Mesothelial cell of epicardium (in vitro differentiated cells): ENCODE results near the gene IMP4. TPM values are rescaled to one million over a fixed set of nuclear protein-coding genes. Genes with fewer than 3 reads are reported as not detected.

Experiments used
- DNase-seq, 2 experiments: peaks; one replicate each; pipeline ENCODE4 v3.0.0; 2021; ENCODE audit warnings: low spot score in 2 of 2; ENCODE audit not compliant: unreplicated experiment in 2 of 2
- H3K27ac Mint-ChIP-seq: 2 replicates; pipeline ENCODE4 v1.8.0; 2021; ENCODE audit warnings: mixed read lengths
- H3K27me3 Mint-ChIP-seq: 2 replicates; pipeline ENCODE4 v1.8.0; 2021; ENCODE audit warnings: low read depth, mixed read lengths
- H3K36me3 Mint-ChIP-seq: 2 replicates; pipeline ENCODE4 v1.8.0; 2021; ENCODE audit warnings: mixed read lengths
- H3K4me1 Mint-ChIP-seq: 2 replicates; pipeline ENCODE4 v1.8.0; 2021; ENCODE audit warnings: mixed read lengths
- H3K4me3 Mint-ChIP-seq: 2 replicates; pipeline ENCODE4 v1.8.0; 2021; ENCODE audit warnings: mild to moderate bottlenecking, moderate library complexity, mixed read lengths
- H3K9me3 Mint-ChIP-seq: 2 replicates; pipeline ENCODE4 v1.8.0; 2021; ENCODE audit warnings: mixed read lengths
- total RNA-seq: library from RNA; stranded (reverse); gene quantifications from 3 replicates; pipeline ENCODE4 v1.2.1, GENCODE V29; 2021
- TF ChIP-seq, protein P1 (sequence below): fragments of 200-600 bp; sonication (generic); IDR thresholded peaks from one replicate; pipeline ENCODE4 v1.5.0; 2021; ENCODE audit warnings: antibody characterized with exemption; ENCODE audit not compliant: unreplicated experiment

The IMP4 gene, protein sequence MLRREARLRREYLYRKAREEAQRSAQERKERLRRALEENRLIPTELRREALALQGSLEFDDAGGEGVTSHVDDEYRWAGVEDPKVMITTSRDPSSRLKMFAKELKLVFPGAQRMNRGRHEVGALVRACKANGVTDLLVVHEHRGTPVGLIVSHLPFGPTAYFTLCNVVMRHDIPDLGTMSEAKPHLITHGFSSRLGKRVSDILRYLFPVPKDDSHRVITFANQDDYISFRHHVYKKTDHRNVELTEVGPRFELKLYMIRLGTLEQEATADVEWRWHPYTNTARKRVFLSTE
- total RNA-seq: 41.7 to 46.9 TPM (median 46.9 TPM) in 3 replicates

DNA sequence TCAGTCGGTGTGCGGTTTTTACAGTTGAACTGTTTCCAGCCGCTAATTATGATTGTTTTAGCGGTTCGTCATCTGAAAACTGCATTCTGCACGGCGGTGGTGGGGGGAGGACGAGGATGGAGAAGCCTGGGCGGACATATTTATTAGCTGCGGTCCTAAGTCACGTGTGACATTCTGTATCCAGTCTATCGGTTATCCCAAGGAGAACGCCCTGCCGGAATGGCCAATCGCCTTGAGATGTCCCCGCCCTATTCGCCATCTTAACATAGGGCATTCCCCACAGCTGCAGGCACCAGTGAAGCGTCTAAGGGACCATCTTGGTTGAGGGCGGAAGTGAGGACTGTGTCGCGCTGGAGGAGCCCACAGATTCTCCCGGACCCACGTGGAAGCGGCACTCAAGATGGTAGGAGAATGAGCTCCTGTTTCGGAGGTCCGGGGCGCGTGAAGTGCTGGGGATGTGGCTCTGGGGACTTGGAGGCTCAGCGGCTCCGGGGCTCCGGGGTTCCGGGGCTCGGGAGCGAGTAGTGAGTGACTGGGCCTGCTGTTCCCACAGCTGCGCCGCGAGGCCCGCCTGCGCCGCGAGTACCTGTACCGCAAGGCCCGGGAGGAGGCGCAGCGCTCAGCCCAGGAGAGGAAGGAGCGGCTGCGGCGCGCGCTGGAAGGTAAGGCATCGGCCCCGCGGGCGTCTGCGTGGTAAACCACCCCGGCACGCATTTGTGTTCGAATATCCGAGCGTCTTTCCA is at the start of gene IMP4:
Gene IMP4, plus strand, starts transcription at position 365 of the 743 bp plus-strand sequence. Its CDS starts 36 bp downstream, at position 401.
- DNase-seq: peak; percentile 87 to 89
- Mint-ChIP-seq H3K4me1 (peaks cover 17% of the 10 kb centered on the region), H3K9me3 (no peaks in the 10 kb centered on the region), H3K36me3 (peaks cover 38% of the 10 kb centered on the region), H3K27me3 (no peaks in the 10 kb centered on the region), H3K27ac (peak within 1 kb of the TSS; percentile 98), H3K4me3 (peak within 1 kb of the TSS; percentile 99)
- TF ChIP-seq, protein P1, sequence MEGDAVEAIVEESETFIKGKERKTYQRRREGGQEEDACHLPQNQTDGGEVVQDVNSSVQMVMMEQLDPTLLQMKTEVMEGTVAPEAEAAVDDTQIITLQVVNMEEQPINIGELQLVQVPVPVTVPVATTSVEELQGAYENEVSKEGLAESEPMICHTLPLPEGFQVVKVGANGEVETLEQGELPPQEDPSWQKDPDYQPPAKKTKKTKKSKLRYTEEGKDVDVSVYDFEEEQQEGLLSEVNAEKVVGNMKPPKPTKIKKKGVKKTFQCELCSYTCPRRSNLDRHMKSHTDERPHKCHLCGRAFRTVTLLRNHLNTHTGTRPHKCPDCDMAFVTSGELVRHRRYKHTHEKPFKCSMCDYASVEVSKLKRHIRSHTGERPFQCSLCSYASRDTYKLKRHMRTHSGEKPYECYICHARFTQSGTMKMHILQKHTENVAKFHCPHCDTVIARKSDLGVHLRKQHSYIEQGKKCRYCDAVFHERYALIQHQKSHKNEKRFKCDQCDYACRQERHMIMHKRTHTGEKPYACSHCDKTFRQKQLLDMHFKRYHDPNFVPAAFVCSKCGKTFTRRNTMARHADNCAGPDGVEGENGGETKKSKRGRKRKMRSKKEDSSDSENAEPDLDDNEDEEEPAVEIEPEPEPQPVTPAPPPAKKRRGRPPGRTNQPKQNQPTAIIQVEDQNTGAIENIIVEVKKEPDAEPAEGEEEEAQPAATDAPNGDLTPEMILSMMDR: no peak

DNA sequence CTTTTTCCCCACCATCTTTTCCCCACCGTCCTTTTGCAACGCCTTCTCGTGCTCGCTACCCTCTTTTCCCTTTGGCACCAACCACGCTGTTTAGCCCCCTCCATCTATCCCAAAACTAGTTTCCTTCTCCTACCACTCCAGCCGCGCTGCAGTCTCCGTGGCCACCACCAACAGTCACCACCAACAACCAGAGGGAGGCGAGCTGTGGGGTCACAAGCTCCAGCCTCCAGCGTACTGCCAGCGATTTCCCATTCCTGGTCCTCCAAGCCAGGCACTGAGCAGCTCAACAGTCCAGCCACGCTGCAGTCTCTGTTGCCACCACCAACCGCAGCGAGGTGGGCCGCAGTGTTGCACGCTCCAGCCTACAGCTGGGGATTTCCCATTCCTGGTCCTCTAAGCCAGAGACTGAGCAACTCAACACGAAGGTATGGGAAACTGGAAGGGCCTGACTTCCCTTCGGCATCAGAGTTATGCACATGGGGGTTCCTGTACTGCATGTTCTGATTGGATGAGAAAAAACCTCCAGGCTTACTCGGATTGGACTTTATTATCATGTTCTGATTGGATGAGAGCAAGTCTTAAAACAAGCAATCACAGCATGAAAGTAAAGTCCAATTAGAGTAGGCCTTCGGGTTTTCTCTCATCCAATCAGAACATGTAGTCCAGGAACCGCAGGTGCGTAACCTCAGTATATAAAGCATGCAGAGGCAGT is 42.3 kb upstream of the IMP4 start:
- no peaks in the 10 kb centered on the region for H3K9me3 Mint-ChIP-seq
- no peaks in the 10 kb centered on the region for H3K4me1 Mint-ChIP-seq
- H3K36me3 Mint-ChIP-seq: no peaks in the 10 kb centered on the region
- peaks cover 55% of the 10 kb centered on the region for H3K27me3 Mint-ChIP-seq
- H3K4me3 Mint-ChIP-seq: no peak overlapping the region
- no peak for DNase-seq
- TF ChIP-seq, protein P1: no peak
- no peak overlapping the region for H3K27ac Mint-ChIP-seq

DNA sequence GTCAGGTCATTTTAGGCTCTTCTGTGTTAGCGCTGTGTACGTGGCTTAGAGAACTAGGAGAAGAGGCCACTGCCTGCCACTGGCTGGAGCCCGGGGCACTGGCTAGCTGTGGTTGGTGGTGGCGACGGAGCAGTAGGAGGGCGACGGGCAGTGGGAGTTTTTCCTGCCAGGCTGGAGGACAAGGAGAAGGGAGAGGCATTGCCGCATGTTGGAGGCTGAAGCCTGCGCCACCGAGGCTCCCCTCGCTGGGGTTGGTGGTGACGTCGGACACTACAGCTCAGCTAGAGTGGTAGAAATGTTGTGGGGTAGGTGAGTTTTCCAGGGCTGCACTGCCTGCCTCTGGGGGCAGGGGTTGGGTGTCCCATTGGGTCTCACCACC is 41.7 kb upstream of the IMP4 start:
- TF ChIP-seq, protein P1: no peak
- no peak for DNase-seq
- no peaks in the 10 kb centered on the region for H3K4me1 Mint-ChIP-seq
- no peaks in the 10 kb centered on the region for H3K36me3 Mint-ChIP-seq
- no peak overlapping the region for H3K27ac Mint-ChIP-seq
- H3K4me3 Mint-ChIP-seq: no peak overlapping the region
- H3K27me3 Mint-ChIP-seq: peaks cover 53% of the 10 kb centered on the region
- H3K9me3 Mint-ChIP-seq: no peaks in the 10 kb centered on the region

DNA sequence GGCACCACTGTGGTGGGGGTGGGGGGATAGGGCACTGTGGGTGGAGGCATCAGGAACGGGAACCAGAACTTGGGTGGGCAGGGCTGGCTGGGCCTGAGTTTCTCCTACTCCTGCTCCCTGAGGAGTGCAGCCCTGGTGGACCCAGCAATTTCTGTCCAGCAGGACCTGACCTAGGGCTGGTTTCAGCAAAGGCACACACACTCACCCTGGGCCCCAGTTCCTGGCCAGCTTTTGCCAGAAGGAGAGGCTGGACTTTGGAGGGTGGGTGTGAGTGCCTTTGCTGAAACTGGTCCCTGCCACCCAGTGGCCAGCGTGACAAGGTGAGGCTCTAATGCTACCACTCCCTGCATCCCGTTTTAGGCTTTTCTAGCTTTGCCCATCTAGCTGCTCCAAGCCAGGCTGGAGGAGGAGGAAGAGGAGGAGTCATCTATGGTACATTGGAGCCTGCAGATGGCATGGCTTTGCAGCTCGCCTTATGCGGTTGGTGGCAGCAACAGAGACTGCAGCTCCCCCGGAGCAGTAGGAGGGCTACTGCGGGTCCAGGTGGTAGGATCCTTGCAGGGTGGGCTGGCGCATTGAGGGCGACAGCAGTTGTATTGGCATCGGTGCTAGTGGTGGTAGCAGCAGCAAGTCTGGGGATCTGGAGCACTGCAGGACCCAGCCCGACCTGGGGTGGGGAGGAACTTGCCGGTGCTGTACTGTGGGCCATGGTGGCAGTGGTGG is 40.4 kb upstream of the IMP4 start:
- DNase-seq: no peak
- H3K27ac Mint-ChIP-seq: no peak overlapping the region

DNA sequence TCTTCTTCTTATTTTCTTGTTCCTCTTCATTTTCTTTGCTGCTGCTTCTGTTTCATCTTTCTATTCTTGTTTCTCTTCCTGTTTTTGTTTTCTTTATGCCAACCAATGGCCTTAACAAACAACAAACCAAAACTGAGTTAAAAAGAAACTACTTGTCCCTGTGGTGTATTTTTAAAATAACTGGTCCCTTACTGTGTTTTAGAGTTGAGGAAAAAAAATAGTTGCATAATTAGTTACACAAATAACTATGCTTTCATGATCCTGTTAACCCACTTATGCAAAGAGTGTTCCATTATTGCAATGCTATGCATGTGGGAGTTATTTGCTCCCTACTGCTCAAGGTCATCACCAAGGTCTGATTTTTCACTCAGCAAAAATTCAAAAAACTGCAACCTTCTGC is 39.5 kb upstream of the IMP4 start:
- Mint-ChIP-seq H3K4me3 (no peak overlapping the region), H3K36me3 (no peaks in the 10 kb centered on the region), H3K9me3 (no peaks in the 10 kb centered on the region), H3K4me1 (no peaks in the 10 kb centered on the region), H3K27me3 (peaks cover 56% of the 10 kb centered on the region), H3K27ac (no peak overlapping the region)
- TF ChIP-seq, protein P1: no peak
- DNase-seq: no peak

More for the DNA sequence above, 40.4 kb upstream of the IMP4 start:
- H3K4me3 Mint-ChIP-seq: no peak overlapping the region
- no peaks in the 10 kb centered on the region for H3K36me3 Mint-ChIP-seq
- H3K9me3 Mint-ChIP-seq: no peaks in the 10 kb centered on the region
- H3K4me1 Mint-ChIP-seq: no peaks in the 10 kb centered on the region
- TF ChIP-seq, protein P1: no peak
- H3K27me3 Mint-ChIP-seq: peaks cover 54% of the 10 kb centered on the region
